GM18519 (cell line): ENCODE results near the gene SYT12.
"Not testable (repeated sequence)": the region's sequence is repeated elsewhere in the genome, so short reads cannot be mapped to it uniquely, and the experiment has no call there.

ENCODE experiments used
- ATAC-seq: cut with Tn5 transposase; IDR thresholded peaks from one replicate; pipeline ENCODE4 v1.9.1; 2021; ENCODE audit warnings: mild to moderate bottlenecking, moderate library complexity; ENCODE audit not compliant: unreplicated experiment, low FRiP score

SYT12 gene

GRCh38 chr11:66996609-66997273, 26.2 kb upstream of the SYT12 start:
- ATAC-seq = no peak

GRCh38 chr11:66999555-66999954, 23.4 kb upstream of the SYT12 start:
- no peak for ATAC-seq

DNA sequence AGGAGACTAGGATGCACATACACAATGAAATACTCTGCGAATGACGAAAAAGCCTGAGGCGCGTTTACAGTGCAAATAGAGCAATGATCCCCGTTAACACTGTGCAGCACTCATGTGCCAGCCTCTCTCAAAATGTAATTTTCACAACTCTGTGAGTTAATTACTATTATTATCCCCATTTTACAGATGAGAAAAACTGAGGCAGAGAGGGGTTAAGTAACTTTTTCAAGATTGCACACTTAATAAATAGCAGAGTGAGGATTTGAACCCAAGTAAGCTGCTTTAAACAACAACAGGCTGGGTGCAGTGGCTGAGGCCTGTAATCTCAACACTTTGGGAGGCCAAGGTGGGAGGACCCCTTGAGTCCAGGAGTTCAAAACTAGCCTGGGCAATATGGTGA, 21.6 kb upstream of the SYT12 start:
- ATAC-seq = no peak

GRCh38 chr11:67002297-67002913, 20.5 kb upstream of the SYT12 start:
- no peak for ATAC-seq

- ATAC-seq = no peak
These were observed 20.0 kb upstream of the SYT12 start for GRCh38 chr11:67002921-67003411.

DNA sequence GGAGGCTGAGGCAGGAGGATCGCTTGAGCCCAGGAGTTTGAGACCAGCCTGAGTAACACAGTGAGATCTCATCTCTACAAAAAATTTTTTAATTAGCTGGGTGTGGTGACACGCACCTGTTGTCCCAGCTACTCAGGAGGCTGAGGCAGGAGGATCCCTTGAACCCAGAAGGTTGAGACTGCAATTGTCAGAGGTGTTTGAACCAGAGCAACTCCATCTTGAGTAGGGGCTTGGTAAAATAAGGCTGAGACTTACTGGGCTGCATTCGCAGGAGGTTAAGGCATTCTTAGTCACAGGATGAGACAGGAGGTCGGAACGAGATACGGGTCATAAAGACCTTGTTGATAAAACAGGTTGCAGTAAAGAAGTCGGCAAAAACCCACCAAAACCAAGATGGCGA, 17.7 kb upstream of the SYT12 start:
- not testable (repeated sequence) for ATAC-seq

GRCh38 chr11:67006029-67006884, 16.7 kb upstream of the SYT12 start:
- no peak for ATAC-seq

- no peak for ATAC-seq
These were observed 15.8 kb upstream of the SYT12 start for GRCh38 chr11:67007126-67007525.

DNA sequence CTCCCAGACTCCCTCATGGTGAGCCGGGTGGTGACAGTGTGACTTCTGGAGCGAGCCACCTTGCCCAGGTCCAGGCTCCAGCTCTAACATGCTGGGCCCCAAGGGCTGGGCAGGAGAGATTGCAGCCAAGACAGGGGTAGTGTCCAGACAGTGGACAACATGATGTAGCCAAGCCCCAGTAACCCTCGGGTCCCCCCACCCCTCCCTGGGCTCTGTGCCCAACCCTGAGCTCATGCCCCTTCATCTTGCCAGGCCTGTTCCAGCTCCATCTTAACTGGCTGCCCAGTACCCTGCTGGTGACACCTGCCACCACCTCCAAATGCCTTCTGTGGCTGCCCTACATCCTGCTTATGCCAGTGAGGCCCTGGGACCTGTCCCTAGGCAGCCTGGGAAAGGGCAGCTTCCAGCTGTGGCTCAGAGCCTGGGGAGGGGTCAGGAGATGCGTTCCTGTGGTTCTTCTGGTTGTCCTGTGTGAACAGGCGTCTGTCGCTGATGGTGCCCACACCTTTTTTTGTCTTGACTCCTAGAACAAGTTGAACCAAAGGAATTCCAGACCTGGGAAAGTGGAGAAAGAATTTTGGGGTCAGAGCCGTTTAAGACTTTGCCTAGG, 12.5 kb upstream of the SYT12 start:
- ATAC-seq = no peak

- ATAC-seq = no peak
These were observed 9.4 kb upstream of the SYT12 start for GRCh38 chr11:67013511-67014045.

- no peak for ATAC-seq
These were observed 8.6 kb upstream of the SYT12 start for GRCh38 chr11:67014343-67014742.

DNA sequence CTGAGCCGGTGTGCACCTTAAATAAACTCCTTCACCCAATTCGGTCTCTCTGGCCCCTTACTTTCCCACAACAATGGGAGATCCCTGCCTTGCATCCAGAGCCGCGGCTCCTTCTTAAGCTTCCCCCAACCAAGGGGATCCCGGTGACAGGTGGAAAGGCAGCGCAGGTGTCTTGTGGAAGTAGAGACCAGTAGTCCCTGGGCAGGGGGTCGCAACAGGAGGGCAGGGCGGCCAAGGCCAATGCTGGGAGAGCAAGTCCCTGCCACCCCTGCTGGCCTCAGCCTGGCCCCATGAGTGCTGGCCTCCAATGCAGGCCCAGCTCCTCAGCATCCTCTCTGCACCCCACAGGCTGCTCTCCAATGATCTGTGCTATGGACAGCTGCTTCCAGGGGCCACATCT, 7.9 kb upstream of the SYT12 start:
- no peak for ATAC-seq

GRCh38 chr11:67016550-67016949, 6.4 kb upstream of the SYT12 start:
- no peak for ATAC-seq

DNA sequence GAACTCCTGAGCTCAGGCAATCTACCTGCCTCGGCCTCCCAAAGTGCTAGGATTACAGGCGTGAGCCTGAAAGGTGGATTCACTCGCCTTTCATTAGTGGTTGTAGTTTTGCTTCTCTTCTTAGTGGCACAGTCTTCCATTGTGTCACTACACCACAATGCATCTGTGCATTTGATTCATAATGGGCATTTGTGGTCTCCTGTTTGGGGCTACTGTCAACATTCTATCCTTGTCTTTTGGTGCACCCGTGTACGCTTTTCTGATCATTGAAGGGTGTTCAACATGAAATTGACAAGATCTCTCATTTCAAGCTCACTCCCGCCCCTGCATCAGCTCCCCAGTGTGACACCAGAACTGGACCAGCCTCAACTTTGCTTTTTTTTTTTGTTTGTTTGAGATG, 2.0 kb upstream of the SYT12 start:
- ATAC-seq = no peak

- ATAC-seq = no peak
These were observed 497 bp upstream of the SYT12 start for GRCh38 chr11:67022341-67022933.

GRCh38 chr11:67023957-67024353, 1.0 kb downstream of the SYT12 start:
- no peak for ATAC-seq

DNA sequence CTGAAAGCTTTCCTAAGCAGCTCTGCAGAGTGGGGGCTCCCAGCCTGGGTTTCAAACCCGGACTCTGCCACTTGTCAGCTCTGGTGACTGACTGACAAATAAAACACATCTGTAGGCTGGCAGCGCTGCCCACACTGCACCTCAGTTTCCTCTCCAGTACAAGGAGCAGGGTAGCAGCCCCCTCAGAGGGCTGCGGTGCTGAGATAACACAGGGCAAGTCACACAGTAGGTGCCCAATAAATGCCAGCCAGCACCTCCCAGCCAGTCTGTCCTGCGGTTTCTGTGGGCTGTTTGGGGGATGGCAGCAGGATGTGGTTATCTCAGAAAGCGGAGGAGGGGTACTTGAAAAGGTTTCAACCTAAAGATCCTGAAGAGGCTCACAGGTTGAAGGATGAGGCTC, 1.5 kb downstream of the SYT12 start:
- no peak for ATAC-seq

GRCh38 chr11:67024966-67025365, 2.0 kb downstream of the SYT12 start:
- no peak for ATAC-seq

DNA sequence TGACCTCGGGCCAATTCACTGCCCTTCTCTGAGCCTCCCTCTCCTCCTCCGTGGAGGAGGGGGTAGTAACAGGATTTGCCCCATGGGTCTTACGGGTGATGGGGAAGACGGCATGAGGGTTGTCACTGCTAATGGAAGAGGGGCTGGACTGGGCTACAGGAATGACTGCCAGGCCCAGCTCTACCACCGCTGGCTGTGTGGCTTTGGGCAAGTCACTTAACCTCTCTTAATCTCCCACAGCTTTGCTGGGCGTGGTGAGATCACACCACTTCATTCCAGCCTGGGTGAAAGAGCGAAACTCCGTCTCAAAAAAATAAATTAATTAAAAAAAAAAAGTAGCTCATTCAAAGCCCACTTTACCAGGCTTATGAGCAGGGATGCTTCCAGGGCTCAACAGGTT, 2.8 kb downstream of the SYT12 start:
- no peak for ATAC-seq

GRCh38 chr11:67026941-67027340, 4.0 kb downstream of the SYT12 start:
- no peak for ATAC-seq
